ENCODE measurements around the gene ZNF697. TPM values are rescaled to one million over a fixed set of nuclear protein-coding genes. Genes with fewer than 3 reads are reported as not detected.

Gene ZNF697
- total and polyA plus RNA-seq, 10 of the 15 experiments (the other 5 are each of a cell fraction or from before 2014, with no cell fraction given): 0.48 to 5.9 (median 3.0) TPM

DNA sequence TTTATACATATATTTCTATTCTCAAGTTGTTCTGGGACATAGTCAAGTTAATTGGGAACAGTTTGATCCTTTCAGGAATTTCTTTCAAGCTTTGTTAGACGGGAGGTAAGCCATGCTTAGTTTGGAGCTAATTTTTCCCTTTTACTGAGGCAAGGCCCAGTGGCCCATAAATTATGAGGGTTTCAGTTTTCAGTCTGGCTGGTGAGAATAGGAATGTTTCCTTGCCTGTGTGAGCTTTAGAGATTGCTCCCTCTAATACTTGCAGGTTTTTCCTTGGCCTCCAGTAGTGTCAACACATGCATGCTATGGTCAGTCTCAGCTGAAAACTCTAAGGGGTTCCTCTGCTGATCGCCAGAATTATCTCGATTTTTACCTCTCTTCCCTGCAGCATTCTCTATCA, 49.5 kb upstream of the ZNF697 start:
- peaks cover 5% of the 10 kb centered on the region; the same call in 2 of the 3 replicates for H3K9me3 ChIP-seq (replicated peaks; ENCODE audit: control insufficient read depth, insufficient read depth, low read length)
- BruUV-seq (replicated peaks): no TSS peak
- H3K4me1 ChIP-seq (ENCODE audit: control insufficient read depth, insufficient read depth, low read length): no peaks in the 10 kb centered on the region
- H3K79me2 ChIP-seq (ENCODE audit: control insufficient read depth, insufficient read depth, low read length): no peaks in the 10 kb centered on the region
- H3K4me2 ChIP-seq (ENCODE audit: control insufficient read depth, insufficient read depth): no peak overlapping the region
- ChIA-PET RAD21 (ENCODE audit: unreplicated experiment) (no interaction called here), CTCF (interaction anchor here (1.2 kb wide), 1 partner anchor 9 kb away, joined by 4 read pairs; no protein-coding TSS in a partner anchor), POLR2A (no interaction called here), SMC1A (ENCODE audit: uncharacterized antibody, unreplicated experiment) (interaction anchor here (0.8 kb wide), 1 partner anchor 96 kb away, joined by 3 read pairs; no protein-coding TSS in a partner anchor)
- H3K36me3 ChIP-seq (ENCODE audit: control insufficient read depth in 2 of 2, insufficient read depth in 2 of 2, low read length in 1 of 2): no peaks in the 10 kb centered on the region
- TF ChIP-seq, protein P1, sequence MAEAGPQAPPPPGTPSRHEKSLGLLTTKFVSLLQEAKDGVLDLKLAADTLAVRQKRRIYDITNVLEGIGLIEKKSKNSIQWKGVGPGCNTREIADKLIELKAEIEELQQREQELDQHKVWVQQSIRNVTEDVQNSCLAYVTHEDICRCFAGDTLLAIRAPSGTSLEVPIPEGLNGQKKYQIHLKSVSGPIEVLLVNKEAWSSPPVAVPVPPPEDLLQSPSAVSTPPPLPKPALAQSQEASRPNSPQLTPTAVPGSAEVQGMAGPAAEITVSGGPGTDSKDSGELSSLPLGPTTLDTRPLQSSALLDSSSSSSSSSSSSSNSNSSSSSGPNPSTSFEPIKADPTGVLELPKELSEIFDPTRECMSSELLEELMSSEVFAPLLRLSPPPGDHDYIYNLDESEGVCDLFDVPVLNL (IDR thresholded peaks at IDR 0.05; ENCODE audit: low read depth, low read length): no peak
- TF ChIP-seq, protein P2, sequence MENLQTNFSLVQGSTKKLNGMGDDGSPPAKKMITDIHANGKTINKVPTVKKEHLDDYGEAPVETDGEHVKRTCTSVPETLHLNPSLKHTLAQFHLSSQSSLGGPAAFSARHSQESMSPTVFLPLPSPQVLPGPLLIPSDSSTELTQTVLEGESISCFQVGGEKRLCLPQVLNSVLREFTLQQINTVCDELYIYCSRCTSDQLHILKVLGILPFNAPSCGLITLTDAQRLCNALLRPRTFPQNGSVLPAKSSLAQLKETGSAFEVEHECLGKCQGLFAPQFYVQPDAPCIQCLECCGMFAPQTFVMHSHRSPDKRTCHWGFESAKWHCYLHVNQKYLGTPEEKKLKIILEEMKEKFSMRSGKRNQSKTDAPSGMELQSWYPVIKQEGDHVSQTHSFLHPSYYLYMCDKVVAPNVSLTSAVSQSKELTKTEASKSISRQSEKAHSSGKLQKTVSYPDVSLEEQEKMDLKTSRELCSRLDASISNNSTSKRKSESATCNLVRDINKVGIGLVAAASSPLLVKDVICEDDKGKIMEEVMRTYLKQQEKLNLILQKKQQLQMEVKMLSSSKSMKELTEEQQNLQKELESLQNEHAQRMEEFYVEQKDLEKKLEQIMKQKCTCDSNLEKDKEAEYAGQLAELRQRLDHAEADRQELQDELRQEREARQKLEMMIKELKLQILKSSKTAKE (IDR thresholded peaks at IDR 0.05; ENCODE audit: low read depth, poor library complexity, severe bottlenecking): no peak
- TF ChIP-seq EP300 (IDR thresholded peaks at IDR 0.05; ENCODE audit: borderline replicate concordance in 1 of 2, control insufficient read depth in 1 of 2, low read depth in 2 of 2, low read length in 2 of 2) (no peak), SPI1 (IDR thresholded peaks at IDR 0.05; ENCODE audit: borderline replicate concordance, insufficient read depth, low read depth, low read length) (no peak), BCLAF1 (IDR thresholded peaks at IDR 0.05) (no peak), POLR2AphosphoS2 (IDR thresholded peaks at IDR 0.05; ENCODE audit: low read depth, low read length) (no peak), ZNF622 (IDR thresholded peaks at IDR 0.05) (no peak), NR2C1 (IDR thresholded peaks at IDR 0.05) (no peak), ATF7 (IDR thresholded peaks at IDR 0.05; ENCODE audit: low read depth) (no peak), ZBED1 (IDR thresholded peaks at IDR 0.05; ENCODE audit: borderline replicate concordance) (no peak)
- TF ChIP-seq, protein P3, sequence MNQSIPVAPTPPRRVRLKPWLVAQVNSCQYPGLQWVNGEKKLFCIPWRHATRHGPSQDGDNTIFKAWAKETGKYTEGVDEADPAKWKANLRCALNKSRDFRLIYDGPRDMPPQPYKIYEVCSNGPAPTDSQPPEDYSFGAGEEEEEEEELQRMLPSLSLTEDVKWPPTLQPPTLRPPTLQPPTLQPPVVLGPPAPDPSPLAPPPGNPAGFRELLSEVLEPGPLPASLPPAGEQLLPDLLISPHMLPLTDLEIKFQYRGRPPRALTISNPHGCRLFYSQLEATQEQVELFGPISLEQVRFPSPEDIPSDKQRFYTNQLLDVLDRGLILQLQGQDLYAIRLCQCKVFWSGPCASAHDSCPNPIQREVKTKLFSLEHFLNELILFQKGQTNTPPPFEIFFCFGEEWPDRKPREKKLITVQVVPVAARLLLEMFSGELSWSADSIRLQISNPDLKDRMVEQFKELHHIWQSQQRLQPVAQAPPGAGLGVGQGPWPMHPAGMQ (IDR thresholded peaks at IDR 0.05; ENCODE audit: borderline replicate concordance): no peak
- TF ChIP-seq, protein P4, sequence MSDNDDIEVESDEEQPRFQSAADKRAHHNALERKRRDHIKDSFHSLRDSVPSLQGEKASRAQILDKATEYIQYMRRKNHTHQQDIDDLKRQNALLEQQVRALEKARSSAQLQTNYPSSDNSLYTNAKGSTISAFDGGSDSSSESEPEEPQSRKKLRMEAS (IDR thresholded peaks at IDR 0.05; ENCODE audit: low read depth, low read length): no peak
- no peak for ATAC-seq
- in situ Hi-C loops (cut with MboI): no loop called here
- no peak overlapping the region for H3K27ac ChIP-seq (ENCODE audit: control insufficient read depth, insufficient read depth)
- intact Hi-C loops (cut with micrococcal nuclease; ENCODE audit: unreplicated experiment): no loop called here
- FAIRE-seq: no peak
- no peak overlapping the region for H2AFZ ChIP-seq (ENCODE audit: control insufficient read depth, low read depth, low read length)
- H3K9ac ChIP-seq (ENCODE audit: control insufficient read depth, insufficient read depth, low read length): no peak overlapping the region
- no peaks in the 10 kb centered on the region for H4K20me1 ChIP-seq (ENCODE audit: control insufficient read depth, insufficient read depth)
- no peak overlapping the region for H3K4me3 ChIP-seq
- 31% methylated on average over 3 of the region's 3 CpGs for WGBS (ENCODE audit: insufficient coverage, insufficient replicate concordance, low lambda C conversion rate, missing lambda C conversion rate)
- no peaks in the 10 kb centered on the region; a peak in 1 of 4 replicates for H3K27me3 ChIP-seq (replicated peaks in 1 of 2; ENCODE audit: control insufficient read depth in 2 of 2, insufficient read depth in 2 of 2, low read length in 1 of 2)
- no peak for DNase-seq (ENCODE audit: low read depth, low spot score)

Measured in GM12878 (cell line).